Activated T-helper 1 cell treated with anti-CD3 and anti-CD28 coated beads, Interleukin-2, amount 50 U/mL, for 16 hours (primary cell): Measurements from ENCODE around the gene SLC39A8.

ENCODE experiments used
- DNase-seq, 2 donors: peaks; one replicate each; pipeline ENCODE4 v3.0.0-alpha.2; 2020; ENCODE audit warnings: low read depth in 1 of 2, low spot score in 1 of 2

SLC39A8 gene

DNA sequence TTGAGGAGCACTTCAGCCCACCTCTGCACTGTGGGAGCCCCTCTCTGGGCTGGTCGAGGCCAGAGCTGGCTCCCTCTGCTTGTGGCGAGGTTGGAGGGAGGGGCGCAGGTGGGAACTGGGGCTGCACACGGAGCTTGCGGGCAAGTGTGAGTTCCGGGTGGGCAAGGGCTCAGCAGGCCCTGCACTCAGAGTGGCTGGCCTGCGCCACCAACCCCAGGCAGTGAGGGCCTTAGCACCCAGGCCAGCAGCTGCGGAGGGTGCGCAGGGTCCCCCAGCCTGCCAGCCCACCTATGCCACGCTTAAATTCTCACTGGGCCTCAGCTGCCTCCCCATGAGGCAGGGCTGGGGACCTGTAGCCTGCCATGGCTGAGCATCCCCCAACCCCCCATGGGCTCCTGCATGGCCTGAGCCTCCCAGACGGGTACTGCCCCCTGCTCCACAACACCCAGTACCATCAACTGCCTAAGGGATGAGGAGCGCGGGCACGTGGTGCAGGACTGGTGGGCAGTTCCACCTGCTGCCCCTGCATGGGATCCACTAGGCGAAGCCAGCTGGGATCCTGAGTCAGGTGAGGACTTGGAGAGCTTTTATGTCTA, 110.9 kb downstream of the SLC39A8 start:
- no peak for DNase-seq

DNA sequence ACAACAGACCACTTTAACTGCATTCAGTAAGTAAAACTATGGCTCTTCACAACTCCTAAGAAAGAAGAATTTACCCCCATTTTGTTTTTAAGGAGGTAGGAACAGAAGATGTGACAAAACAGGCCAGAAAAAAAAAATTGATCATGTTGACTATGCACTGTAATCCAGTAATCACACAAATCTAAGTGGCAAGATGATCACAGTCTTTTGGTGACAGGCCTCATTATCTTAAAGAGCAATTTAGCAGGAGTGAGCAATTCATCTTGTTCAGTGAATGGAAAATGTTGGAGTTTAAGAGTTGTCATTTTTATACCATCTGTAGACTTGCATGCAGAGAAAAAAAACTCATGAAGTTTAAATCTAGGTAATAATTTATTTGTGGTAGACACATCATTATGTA, 115.1 kb downstream of the SLC39A8 start:
- no peak for DNase-seq

- DNase-seq, result no peak
These were observed 117.9 kb downstream of the SLC39A8 start for GRCh38 chr4:102227388-102227787.

- no peak for DNase-seq
These were observed 121.8 kb downstream of the SLC39A8 start for GRCh38 chr4:102223461-102223860.

- no peak for DNase-seq
These were observed 122.4 kb downstream of the SLC39A8 start for GRCh38 chr4:102222838-102223409.

GRCh38 chr4:102219129-102219528, 126.2 kb downstream of the SLC39A8 start:
- no peak for DNase-seq

- no peak for DNase-seq
These were observed 126.6 kb downstream of the SLC39A8 start for GRCh38 chr4:102218656-102219055.

DNA sequence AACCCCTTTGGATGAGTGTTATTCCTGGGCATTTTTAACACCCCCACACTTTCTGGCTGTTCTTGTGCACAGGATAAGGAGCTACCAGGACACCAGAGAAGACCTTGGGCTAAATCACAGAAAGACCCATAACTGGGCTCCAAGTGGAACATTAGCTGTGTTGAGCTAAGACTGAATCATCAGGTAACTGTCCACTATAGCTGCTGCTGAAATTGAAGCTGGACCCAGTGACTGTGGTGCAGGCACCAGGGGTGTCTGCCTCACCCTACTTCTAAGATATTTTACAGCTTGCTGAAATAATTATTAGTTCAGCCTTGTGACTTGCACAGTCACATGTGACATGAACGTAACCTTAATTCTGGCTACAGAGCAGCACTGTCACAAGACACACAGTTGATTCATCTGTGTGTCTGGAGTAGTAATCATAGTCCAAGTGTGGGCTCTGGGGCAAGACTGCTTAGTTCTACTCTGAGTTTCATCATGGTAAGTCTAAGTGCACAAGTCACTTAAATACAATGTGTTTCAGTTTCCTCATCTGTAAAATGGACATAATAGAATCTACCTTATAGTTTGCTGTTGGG, 127.4 kb downstream of the SLC39A8 start:
- DNase-seq, result no peak

- no peak for DNase-seq
These were observed 127.9 kb downstream of the SLC39A8 start for GRCh38 chr4:102217345-102217744.

DNA sequence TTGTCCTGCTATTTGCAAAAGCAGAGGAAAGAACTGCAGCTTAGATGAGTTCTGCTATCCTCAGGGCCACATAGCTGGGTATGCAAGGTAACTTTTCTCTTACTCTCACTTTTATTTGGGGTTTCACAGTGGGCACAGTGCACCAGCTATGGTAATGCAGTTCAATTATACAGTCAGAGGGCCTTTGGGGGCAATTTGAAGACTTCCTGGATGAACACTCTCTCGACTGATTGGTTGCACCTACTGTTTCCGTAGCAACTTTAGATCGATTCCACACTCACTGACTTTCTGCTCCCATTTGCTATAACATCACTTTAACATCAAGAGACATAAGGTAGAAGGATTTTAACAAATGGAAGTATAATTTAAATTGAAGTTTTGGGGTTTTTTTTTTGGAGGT, 128.6 kb downstream of the SLC39A8 start:
- DNase-seq, result no peak

- DNase-seq, result no peak
These were observed 132.3 kb downstream of the SLC39A8 start for GRCh38 chr4:102213031-102213430.
